HL-60 (cell line): Measurements from ENCODE around the gene MTMR6.

Experiments
- CTCF ChIP-seq: IDR thresholded peaks from one replicate; pipeline ENCODE4 v1.5.1; 2011; ENCODE audit warnings: low read length, control low read depth, inconsistent platforms; ENCODE audit not compliant: insufficient read depth
- GABPA ChIP-seq: IDR thresholded peaks from 2 replicates; pipeline ENCODE4 v1.6.1; 2012; ENCODE audit warnings: low read depth
- POLR2AphosphoS5 ChIP-seq: IDR thresholded peaks from 2 replicates; pipeline ENCODE4 v1.6.1; 2012; ENCODE audit warnings: low read depth
- REST ChIP-seq: IDR thresholded peaks from 2 replicates; pipeline ENCODE4 v1.6.1; 2012; ENCODE audit warnings: low read depth; ENCODE audit not compliant: insufficient replicate concordance
- SPI1 ChIP-seq: IDR thresholded peaks from 2 replicates; pipeline ENCODE4 v1.6.1; 2012; ENCODE audit warnings: low read depth, mild to moderate bottlenecking, borderline replicate concordance

- no peak for TF ChIP-seq CTCF
- no peak for TF ChIP-seq POLR2AphosphoS5
- TF ChIP-seq GABPA: no peak
- TF ChIP-seq SPI1: no peak
- TF ChIP-seq REST: no peak
These were observed 61.3 kb downstream of the MTMR6 start for GRCh38 chr13:25225970-25226369.
